GM21515 (cell line): ENCODE measurements around the gene CYP4F11.
"Not testable (repeated sequence)": the region's sequence is repeated elsewhere in the genome, so short reads cannot be mapped to it uniquely, and the experiment has no call there.

Experiments
- ATAC-seq: cut with Tn5 transposase; IDR thresholded peaks from one replicate; pipeline ENCODE4 v1.9.1; 2021; ENCODE audit not compliant: unreplicated experiment

Gene CYP4F11, protein sequence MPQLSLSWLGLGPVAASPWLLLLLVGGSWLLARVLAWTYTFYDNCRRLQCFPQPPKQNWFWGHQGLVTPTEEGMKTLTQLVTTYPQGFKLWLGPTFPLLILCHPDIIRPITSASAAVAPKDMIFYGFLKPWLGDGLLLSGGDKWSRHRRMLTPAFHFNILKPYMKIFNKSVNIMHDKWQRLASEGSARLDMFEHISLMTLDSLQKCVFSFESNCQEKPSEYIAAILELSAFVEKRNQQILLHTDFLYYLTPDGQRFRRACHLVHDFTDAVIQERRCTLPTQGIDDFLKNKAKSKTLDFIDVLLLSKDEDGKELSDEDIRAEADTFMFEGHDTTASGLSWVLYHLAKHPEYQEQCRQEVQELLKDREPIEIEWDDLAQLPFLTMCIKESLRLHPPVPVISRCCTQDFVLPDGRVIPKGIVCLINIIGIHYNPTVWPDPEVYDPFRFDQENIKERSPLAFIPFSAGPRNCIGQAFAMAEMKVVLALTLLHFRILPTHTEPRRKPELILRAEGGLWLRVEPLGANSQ

DNA sequence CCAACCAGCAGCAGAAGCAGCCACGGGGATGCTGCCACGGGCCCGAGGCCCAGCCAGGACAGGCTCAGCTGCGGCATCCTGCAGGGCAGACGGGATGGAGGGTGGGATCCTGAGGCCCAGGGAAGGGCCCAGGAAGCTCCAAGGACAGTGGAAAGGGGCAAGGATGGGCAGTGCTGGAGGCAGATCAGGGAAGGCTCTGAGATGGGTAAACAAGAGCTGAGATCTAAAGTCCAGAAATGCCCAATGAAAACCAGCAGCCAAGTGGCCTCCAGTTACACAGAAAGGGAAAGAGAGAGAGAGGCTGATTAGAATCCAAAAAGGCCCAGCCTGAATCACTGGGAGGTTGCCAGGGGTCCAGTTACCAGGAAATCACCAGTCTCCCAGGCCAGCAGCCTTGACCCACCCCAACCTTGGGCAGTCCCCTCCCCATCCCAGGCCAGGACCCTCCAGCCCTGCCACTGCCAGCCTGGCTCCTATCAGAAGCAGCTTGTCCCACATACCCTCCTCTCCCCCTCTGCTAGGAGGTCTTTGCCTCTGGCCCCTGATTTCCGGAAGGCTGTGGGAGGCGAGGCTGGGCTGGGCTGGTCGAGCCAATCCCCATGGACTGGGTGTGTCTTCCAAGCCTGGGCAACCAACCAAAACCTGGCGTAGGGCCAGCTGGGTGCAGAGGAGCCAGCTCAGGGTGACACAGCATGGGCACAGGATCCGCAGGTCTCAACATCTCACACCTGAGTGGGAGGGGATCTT is at the start of gene CYP4F11:
CYP4F11 (minus strand) TSS at position 198 of the 747 bp plus-strand sequence; CDS start at position 77, 121 bp downstream.
- no peak for ATAC-seq

DNA sequence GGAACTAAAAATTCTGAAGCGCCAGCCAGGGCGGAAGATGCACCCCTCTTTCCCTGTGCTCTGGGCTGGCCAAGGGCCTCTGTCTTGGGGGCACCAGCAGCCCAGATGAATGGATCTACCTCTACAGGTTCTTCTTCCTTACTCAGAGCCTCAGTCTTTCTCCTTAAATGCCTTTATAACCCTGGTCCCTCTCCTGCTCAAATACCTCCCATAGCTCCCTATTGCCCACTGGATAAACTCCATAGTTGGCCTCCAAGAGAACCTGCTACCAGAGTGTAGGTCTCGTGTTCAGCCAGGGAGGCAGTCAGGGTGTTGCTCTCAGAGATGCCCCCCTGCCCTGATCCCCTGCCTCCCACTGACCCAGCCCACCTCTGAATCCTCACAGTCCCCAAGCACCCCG is 45.0 kb upstream of the CYP4F11 start:
- no peak for ATAC-seq

DNA sequence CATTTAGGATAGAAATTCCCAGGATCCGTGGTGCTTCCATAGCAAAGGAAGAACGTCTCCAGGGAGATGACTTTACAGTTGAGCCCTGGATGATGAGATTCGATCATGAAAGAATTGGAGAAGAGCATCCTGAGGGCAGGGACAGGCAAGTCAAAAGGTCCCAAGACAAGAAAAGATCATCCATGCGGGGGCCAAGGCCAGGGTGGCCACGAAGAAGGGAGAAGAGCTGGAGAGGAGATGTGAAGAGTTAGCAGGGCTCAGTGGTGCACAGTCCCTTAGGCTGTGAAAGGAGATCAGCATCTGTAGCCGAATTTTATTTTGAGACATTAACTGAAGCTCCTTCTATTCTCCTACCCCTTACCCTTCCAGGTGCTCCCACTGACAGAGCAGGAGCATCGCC is 43.4 kb upstream of the CYP4F11 start:
- ATAC-seq: no peak

DNA sequence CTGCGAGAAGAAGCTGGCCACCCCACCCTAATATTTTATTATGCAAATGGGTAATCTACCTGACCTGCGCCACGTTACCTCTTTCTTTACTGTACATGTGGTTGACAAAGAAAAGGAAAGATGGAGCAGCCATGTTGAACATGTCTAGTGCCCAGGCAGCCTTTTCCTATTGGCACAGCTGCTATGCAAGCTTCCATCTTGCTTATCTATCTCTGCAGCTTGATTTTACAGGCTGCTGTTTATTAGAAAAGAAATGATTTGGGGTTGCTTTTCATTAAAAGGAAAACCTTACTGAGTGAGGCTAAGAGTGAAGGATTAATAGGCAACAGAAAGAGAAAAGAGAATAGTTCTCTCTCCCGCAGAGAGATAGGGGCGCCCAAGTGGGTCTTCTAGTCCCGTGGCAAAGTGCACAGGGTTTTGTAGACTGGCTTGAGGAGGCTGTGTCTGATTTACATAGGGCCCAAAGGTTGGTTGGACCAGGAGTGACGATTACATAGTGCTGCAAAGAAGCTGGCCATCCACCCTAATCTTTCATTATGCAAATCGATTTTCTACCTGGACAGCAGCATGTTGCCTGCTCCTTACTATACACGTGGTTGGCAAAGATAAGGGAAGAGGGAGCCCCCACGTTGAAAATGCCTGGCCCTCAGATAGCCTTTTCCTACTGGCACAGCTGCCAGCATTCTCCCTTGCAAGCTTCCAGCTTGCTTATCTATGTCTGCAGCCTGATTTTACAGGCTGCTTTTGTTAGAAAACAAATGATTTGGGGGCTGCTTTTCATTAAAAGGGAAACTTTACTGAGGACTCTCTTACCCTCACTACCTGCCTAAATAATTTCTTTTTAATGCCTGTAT is 42.7 kb upstream of the CYP4F11 start:
- no peak for ATAC-seq

DNA sequence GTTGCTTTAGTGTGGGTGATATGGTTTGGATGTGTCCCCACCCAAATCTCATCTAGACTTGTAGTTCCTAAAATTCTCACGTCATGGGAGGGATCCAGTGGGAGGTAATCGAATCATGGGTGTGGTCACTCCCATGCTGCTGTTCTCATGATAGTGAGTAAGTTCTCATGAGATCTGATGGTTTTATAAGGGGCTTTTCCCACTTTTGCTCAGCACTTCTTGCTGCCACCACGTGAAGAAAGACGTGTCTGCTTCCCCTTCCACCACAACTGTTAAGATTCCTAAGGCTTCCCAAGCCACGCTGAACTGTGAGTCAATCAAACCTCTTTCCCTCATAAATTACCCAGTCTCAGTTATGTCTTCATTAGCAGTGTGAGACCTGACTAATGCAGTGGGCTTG is 40.5 kb upstream of the CYP4F11 start:
- ATAC-seq: no peak

DNA sequence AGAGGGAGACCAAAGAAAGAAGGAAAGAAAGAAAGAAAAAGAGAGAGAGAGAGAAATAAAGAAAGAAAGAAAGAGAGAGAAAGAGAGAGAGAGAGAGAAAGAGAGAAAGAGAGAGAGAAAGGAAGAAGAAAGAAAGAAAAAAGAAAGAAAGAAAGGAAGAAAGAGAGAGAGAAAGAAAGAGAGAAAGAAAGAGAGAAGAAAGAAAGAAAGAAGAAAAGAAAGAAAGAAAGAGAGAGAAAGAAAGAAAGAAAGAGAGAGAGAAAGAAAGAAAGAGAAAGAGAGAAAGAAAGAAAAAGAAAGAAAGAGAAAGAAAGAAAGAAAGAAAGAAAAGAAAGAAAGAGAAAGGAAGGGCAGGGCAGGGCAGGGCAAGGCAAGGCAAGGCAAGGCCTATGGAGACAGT is 37.7 kb upstream of the CYP4F11 start:
- not testable (repeated sequence) for ATAC-seq

DNA sequence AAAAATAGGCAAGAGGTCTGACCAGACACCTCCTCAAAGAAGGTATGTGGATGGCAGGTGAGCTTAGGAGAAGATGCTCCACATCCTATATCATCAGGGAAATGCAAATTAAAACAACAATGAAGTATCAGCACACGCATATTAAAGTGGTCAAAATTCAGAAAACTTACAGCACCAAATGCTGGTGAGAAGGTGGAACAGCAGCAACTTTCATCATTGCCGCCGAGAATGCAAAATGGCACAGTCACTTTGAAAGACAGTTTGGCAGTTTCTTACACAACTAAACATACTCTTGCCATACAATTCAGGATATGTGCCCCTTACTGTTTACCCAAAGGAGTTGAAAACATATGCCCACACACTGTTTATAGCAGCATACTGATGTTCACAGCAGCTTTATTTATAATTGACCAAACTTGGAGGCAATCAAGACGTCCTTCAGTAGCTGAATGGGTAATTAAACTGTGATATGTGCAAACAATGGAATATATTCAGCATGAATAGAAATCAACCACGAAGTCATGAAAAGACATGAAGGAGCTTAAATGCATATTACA is 37.0 kb upstream of the CYP4F11 start:
- ATAC-seq: no peak

DNA sequence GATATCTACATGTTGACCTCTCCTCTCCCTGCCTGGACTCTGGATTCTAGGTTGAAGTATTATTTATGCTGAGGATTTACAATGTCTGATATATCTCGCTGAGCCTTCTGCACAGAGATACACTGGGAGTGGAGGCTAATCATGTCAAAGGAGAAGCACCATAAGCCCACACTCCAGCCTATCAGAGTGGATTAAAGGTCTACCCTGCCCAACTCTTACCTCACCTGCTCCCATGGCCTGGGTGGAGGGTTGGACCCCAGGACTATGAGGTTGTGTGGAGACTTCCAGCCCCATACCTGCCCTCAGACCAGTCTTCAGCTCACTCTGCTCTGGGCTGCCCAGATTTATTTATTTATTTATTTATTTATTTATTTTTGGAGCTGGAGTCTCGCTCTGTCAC is 29.9 kb upstream of the CYP4F11 start:
- ATAC-seq: no peak

DNA sequence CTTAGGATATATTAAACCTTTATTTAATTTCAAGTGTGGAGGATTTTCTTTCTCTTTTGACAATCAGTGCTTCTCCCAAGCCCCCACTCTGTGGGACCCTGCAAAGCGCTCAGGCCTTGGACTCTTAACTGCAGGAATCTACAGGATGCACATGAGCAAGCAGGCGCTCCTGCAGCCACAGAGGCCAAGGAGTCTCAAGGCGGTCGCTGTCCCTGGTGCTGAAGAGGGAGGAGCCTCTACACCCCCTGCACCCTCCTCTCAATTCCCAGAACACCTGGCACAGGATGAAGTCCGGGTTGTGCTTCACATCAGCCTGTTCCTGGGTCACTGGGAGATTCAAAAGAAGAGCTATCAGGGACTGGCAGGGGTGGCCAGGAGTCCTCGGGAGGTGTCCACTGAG is 28.0 kb upstream of the CYP4F11 start:
- no peak for ATAC-seq

DNA sequence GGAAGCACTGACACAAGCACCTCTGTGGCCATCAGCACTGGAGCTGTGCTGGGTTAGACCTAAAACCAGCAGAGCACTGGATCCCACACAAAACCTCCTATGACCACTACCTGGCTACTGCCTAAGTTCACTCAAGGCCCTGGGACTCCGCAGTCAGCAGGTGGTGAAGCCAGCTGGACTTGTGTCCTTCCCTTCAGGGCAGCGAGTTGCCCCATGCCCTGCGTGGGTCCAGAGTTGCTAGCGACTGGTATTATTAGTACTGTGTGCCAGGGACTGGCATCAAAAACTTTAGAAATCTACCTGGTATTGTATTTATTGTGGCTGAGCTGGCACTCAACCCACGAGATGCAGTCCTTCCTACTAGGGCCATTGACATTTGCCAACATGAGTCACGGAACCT is 20.5 kb upstream of the CYP4F11 start:
- no peak for ATAC-seq

DNA sequence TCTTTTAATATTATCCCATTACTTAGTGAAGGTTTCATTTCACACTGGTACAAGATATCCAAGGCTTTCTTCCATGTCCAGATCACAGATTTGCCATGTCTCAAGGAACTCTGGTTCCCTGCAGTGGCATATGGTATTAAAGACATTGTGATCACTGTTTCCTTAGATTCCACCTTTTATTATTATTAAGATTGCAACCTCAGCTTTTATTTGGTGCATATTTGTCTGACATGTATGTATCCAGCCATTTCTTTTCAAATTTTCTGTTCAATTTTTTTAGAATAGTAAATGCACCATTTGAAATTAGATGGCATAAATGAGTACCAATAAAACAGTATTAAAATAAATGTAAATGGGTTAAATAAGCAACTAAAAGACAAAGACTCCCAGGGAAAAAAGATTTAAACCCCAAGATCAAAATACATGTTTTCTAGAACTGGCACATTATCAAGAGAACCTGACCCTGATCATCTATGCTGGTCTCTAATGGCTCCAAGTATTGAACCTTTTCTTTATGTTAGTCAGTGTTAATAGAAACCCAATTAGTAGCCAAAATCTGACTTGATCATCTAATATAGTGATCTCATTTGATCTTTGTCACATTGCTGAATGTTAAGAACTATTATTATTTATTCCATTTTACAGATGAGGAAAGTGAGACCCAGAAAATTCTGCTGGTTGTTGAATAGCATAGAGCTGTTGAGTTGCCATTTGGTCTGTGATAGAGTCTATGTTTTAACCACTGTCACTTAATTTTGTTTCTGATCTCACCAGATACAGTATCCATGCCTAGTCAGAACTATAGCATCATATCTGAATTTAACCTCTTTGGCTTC is 14.1 kb upstream of the CYP4F11 start, which contains the start of gene OR10H4:
OR10H4 (plus strand) TSS at position 786 of the 836 bp plus-strand sequence; CDS start at position 786, 0 bp downstream.
- no peak for ATAC-seq

DNA sequence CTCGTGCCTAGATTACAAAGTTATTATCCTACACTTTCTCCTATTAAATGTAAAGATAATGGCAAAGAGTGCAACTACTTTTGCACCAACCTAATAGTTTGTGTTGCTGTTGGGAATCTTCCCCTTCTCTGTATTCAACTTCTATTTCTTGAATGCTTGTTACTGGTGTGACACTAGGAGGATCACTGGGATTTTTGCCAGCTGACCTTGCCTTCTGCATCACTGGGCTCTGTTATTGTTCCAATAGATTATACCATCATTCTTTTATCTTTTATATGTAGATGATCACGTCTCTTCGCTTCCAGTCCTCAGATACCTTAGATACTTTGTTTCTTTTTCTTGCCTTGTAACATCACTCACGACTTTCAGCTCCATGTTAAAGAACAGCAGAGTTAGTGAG is 11.0 kb upstream of the CYP4F11 start:
- no peak for ATAC-seq

DNA sequence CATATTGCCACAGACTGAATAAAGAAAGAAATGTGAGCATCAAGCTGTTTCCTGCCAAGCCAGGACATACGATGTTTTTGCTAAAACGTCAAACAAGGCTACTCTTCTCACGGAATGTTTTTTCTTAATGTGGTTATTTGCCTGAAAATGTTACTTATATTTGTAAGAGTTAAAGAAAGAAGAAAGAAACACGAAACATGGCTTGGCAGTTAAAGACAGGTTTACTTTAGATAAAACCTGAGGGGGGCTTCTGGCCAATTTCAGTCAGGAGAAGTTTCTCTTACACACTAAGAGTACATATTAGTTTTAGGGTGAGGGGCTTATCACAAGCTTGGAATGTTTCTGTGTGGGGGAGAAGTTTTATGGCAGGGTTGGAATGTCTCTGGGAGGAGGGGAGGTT is 10.1 kb upstream of the CYP4F11 start:
- ATAC-seq: no peak

DNA sequence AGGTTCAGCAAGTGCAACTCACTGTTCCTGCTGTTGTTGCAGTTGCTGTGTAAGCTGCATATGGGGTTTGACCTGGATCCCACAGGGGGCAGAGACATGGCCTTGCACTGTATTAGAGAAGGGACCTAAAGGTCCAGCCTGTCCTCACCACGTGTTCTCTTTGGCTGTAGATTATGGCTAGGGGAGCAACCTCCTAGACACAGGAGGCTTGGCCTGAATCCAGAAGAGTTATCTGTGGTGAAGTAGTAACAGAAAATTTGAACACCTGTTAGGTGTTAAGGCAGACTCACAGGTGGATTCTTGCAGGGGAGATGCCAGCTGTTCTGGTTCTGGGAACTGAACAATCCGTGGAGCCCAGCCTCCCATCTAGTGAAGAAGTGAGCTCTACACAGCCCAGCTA is 3.4 kb upstream of the CYP4F11 start:
- no peak for ATAC-seq

DNA sequence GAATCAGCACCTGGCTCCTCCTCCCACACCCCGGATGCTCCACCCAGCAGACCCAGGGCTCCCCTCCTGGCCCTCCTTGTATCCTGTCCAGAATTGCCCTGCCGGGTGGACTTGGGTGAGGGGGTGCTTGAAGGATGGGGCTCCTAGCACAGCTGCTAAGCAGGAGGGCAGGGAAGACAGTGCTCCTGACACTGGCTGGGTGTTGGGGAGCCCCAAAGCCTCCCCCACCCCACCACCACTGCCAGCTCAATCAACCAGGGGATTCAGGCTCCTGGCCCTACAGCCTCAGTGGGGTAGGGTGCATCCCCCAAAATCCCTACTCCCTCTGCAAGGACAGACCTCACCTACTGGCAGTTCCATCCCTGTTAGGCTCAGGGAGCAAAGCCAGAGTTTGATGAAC is 2.6 kb upstream of the CYP4F11 start:
- ATAC-seq: no peak

DNA sequence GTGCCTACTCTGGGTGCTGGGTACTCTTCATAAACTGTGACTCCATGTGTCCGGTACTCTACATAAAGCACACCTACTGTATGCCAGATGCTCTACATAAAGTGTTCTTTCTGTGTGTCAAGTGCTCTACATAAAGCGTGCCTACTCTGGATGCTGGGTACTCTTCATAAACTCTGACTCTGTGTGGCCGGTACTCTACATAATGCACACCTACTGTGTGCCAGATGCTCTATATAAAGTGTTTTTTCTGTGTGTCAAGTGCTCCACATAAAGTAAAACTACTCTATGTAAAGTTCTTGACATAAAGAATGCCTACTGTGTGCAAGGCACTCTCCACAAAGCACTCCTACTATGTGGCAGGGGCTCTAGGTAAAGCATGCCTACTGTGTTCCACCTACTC is 1.8 kb upstream of the CYP4F11 start:
- ATAC-seq: no peak

DNA sequence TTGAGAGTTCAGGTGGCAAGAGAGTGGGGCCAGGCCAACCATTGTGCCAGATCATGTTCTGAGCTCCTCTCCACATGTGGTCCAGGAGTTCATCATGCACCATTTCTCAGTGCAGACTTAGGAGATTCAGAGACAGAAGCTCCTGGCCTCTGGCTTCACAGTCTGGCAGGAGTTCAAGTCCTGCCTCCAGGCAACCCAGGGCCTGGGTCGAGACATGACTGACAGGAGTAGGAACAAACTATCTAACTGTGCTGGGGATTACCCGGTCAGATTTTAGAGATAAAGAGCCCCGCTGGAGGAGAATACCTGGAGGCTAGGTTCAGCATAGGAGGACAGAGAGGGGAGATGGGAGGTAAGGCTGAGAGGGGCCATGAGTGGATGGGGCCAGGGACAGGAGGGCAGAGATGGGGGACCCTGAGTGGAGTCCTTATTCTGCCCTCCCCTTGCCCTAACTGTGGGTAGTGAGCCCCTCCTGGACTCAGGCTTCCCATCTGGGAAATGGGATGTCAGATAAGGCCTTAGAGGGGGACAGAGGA is 906 bp upstream of the CYP4F11 start:
- ATAC-seq: no peak

DNA sequence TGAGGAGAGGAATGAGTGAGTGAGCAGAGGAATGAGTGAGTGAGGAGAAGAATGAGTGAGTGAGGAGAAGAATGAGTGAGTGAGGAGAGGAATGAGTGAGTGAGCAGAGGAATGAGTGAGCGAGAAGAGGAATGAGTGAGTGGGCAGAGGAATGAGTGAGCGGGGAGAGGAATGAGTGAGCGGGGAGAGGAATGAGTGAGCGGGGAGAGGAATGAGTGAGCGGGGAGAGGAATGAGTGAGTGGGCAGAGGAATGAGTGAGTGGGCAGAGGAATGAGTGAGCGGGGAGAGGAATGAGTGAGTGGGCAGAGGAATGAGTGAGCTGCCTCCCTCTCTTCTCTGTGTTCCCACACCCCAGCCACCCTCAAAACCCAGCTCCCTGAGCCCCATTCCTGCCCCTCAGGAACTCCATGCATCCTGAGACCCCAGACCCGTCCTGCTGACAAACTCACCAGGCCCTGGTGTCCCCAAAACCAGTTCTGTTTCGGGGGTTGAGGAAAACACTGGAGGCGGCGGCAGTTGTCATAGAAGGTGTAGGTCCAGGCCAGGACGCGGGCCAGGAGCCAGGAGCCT is 483 bp downstream of the CYP4F11 start:
- not testable (repeated sequence) for ATAC-seq

DNA sequence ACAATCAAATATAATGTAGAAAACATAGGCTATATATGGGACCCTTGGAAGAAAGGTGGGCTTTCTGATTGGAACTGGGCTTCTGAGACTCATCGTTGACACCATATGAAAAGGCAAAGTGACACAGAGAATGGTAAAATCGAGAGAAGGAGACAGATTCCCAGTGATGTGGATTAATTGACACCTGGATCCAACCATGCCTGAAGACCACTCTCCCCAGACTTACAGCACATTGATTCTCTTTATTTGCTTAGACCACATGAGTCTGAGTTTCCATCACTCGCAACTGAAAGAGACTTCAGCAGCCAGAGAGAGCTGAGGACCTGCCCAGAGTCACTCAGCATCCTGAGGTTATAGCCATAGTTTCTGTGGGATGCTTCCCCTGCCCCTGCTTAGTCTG is 6.0 kb downstream of the CYP4F11 start:
- no peak for ATAC-seq
